ENCODE measurements around the gene NOL6.

- TF ChIP-seq CTCF (optimal IDR thresholded peaks at IDR 0.05 in 1 of 3, IDR thresholded peaks at IDR 0.05 in 1 of 3, conservative IDR thresholded peaks at IDR 0.05 in 1 of 3; ENCODE audit: extremely low read depth in 1 of 3, insufficient read depth in 2 of 3, low read length in 3 of 3) = no peak
- TF ChIP-seq EZH2 (IDR thresholded peaks at IDR 0.05; ENCODE audit: low read length) = no peak
Measured at GRCh38 chr9:33459115-33459514, 14.6 kb downstream of the NOL6 start.
